HG03378 (cell line): ENCODE data around the gene TTLL11.
"Not testable (repeated sequence)": the region's sequence is repeated elsewhere in the genome, so short reads cannot be mapped to it uniquely, and the experiment has no call there.

Source experiments
- ATAC-seq: cut with Tn5 transposase; IDR thresholded peaks from one replicate; pipeline ENCODE4 v1.9.1; 2021; ENCODE audit warnings: mild to moderate bottlenecking, moderate library complexity; ENCODE audit not compliant: unreplicated experiment

The TTLL11 gene

GRCh38 chr9:121912812-121913627 is 180.1 kb downstream of the TTLL11 start:
- ATAC-seq, result no peak

GRCh38 chr9:121910491-121911040 is 182.5 kb downstream of the TTLL11 start:
- ATAC-seq, result no peak

DNA sequence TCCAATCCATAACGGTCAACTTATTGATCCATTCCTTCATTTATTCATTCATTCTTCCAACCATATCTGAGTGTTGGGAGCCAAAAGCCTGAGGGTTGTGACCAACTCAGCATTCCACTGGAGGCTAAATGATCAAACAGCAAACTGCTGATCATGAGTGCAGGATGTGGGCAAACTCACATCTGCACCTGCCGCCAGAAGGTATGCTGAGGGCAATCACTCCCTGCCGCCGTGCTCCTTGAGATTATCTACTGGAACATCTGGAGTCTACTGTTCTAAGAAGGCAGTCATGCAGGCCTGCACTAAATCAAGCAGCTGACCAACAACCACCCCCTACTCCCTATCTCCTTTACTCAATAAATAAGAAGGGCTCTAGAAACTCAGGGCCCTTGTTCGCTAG is 184.0 kb downstream of the TTLL11 start:
- no peak for ATAC-seq

GRCh38 chr9:121906074-121906870 is 186.8 kb downstream of the TTLL11 start:
- no peak for ATAC-seq

DNA sequence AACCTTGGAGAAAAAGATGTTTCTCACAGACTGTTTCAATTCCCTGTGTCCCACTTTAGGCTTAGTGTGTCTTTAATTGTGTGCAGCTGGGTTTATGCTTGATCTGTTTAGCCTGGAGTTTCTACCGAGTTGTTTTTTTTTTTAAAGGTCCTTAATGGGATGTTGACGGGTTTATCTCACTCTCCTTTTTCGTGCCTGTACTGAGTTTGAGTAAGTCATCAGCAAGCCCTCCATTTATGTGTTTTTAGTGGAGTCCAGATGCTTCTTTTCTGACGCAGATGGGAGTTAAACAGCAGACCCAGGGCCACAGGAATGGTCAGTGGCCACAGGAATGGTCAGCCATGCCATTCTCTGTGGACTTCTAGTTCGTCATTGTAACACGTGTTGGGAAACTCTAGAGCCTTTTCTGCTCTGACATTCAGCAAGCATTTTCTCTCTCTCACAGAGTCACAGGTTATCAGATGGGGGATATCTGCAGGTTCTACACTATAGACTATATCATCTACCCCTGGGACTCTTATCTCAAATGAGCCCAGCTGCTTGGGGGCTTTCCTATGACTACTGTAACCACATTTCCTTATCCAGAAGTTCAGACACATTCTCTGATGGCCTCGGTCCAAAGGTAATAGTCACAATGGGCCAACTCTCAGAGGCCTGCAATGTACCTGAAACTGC is 190.5 kb downstream of the TTLL11 start:
- no peak for ATAC-seq

DNA sequence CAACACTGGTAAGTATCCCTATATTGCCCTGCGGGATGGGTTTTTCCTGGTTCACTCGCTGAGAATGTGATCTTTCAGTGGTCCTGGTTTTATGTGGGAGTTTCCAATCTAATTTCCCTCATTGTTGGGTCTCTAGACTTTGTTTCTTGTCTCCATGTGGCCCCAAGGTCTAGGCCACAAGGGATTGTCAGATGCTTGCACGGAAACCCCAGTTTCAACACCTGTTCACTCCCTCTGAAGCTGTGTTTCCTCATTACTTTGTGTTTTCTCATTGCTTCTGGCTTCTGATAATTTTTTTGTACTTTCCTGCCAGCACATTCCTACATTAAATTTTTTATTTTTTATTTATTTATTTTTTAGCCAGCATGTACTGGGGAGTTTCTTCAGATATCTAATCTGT is 191.5 kb downstream of the TTLL11 start:
- no peak for ATAC-seq

GRCh38 chr9:121900163-121900562 is 192.9 kb downstream of the TTLL11 start:
- no peak for ATAC-seq

DNA sequence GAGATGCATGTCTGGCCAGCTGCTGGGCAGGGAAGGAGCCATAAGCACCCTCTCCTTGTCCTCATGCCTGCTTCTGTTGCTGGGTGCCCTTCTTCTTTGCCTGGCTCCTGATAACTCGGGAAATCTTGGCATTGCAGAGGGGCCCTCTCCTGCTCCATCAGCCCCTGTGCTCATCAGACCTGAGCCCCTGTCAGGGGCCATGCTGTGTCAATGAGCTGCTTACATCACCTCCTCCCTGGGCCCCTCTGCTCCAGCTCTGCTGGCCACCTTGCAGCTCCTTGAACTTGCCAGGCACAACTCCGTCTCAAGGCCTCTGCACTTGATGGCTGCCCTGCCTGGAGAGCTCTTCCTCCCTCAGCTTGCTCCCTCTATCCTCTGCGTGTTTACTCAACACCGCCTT is 194.3 kb downstream of the TTLL11 start:
- ATAC-seq, result no peak

- no peak for ATAC-seq
Measured at GRCh38 chr9:121897140-121897539, 196.0 kb downstream of the TTLL11 start.

DNA sequence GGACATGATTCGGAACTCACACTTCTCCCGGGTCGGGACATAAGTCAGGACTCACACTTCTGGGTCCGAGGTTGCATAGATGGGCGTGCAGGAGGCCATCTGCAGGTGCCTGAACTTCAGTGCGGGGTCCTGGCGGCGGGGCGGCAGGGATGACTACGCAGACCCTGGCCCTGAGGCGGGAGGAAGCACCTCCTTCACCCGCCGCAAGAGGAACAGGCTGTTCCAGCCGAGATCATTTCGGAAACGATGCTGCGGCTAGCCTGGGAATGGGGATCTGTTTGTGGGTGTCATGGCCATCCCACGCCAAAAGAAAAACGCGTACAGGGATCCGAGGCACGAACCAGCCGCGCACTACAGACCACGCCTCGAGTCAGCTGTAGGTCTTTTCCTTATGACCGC is 196.6 kb downstream of the TTLL11 start:
- ATAC-seq, result no peak

DNA sequence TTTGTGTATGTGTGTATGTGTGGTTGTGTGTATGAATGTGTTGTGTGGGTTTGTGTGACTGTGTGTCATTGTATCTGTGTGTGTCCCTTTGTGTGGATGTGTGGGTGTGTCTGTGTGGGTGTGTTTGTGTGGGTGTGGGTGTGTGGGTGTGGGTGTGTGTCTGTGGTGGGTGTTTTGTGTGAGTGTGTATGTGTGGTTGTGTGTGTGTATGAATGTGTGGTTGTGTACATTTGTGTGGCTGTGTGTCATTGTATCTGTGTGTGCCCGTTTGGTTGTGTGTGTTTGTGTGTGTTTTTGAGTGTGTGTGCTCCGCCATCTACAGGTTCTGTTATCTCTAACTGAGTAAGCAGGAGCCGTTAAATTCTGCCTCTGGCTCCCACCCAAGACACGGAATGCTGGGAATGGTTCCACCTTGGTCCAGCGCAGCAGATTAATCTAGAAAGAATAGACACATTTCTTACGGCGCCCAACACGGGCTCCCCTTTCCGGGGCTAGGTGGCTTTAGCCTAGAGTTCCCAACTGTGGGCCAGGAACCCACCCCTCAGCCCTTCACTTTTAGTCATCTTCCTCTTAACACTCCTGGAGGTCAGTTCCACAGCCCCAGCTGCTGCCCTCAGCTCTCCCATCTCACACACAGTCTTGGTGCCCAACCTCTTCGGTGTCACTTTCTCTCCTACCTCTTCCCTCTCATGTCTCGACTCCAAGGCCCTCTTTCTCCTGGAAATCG is 197.1 kb downstream of the TTLL11 start:
- no peak for ATAC-seq

- no peak for ATAC-seq
Measured at GRCh38 chr9:121895358-121895757, 197.8 kb downstream of the TTLL11 start.

DNA sequence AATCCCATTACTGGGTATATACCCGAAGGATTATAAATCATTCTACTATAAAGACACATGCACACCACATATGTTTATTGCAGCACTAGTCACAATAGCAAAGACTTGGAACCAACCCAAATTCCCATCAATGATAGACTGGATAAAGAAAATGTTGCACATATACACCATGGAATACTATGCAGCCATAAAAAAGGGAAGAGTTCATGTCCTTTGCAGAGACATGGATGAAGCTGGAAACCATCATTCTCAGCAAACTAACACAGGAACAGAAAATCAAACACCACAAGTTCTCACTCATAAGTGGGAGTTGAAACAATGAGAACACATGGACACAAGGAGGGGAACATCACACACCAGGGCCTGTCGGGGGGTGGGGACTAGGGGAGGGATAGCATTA is 198.7 kb downstream of the TTLL11 start:
- ATAC-seq, result not testable (repeated sequence)

DNA sequence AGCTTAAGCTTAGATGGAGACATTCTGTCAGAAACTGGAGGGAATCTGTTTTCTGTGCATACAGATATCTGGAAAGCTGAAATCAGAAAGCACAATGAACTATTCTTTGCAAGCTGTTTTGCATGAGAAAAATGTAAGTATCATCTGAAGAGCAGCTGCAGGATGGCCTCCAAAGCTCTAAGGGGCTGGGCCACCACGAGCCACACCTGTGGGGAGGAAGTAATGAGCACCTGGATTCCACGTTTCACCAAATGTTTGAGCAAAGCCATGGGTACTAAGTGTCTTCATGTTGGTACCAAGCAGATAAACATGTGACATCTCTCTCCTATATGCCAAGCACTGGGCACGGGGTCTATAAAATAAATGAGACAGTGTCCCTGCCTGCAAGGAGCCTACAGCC is 199.3 kb downstream of the TTLL11 start:
- no peak for ATAC-seq

DNA sequence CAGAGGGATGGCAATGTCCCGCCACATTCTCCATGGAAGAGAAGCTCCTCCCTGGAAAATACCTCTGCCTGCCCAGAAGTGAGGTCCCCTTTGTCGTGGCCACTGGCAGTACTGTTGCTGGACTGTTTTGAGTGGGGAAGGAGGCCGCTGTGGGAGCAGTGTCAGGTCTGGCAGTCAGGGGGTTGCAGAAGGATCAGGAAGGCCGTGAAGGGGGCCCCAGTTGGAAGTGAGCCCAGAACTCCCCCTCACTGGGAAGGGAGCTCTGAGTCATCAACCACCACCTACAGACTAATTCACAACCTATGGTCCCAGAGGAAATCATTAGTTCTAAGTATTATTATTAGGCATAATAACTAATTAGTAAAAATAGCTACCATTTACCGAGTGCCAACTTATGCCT is 200.4 kb downstream of the TTLL11 start:
- no peak for ATAC-seq

GRCh38 chr9:121890746-121891145 is 202.4 kb downstream of the TTLL11 start:
- no peak for ATAC-seq

DNA sequence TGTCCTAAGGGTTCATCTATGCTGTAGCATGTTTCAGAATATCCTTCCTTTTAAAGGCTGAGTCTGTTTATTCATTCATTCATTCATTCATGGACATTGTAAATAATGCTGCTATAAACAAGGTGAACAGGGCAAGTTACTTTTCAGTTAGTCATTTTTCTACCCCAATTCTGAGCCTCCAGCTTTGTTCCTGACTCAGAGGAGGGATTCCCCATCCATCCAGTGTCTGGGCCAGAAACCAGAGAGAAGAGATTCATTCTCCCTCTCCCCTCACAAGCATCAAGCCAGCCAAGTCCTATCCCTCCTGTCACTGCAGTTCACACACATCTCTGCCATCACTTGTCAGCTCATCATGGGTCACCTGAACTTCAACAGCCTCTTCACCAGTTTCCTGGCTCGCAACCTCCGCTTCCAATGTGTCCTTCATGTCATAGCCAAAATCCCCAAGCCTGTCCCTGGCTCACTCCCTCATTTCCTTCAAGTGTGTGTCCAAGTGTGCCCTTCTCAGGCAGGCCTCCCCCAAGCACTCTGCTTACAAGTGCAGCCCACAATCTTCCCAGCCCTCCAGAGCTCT is 203.0 kb downstream of the TTLL11 start:
- ATAC-seq, result no peak

- no peak for ATAC-seq
Measured at GRCh38 chr9:121888438-121888775, 204.7 kb downstream of the TTLL11 start.

GRCh38 chr9:121887553-121888437 is 205.3 kb downstream of the TTLL11 start:
- no peak for ATAC-seq
